GM12891 (cell line): ENCODE results near the gene DHX35.

Experiments
- PAX5 ChIP-seq: IDR thresholded peaks from 2 replicates; pipeline ENCODE4 v1.6.1; 2011; ENCODE audit warnings: low read length, moderate library complexity, mild to moderate bottlenecking; ENCODE audit not compliant: insufficient read depth, severe bottlenecking
- POLR2A ChIP-seq: IDR thresholded peaks from 2 replicates; pipeline ENCODE4 v1.6.1; 2011; ENCODE audit warnings: low read depth, low read length, control low read depth
- POLR2AphosphoS5 ChIP-seq: IDR thresholded peaks from 2 replicates; pipeline ENCODE4 v1.6.1; 2011; ENCODE audit warnings: low read depth, low read length, control low read depth
- SPI1 ChIP-seq: IDR thresholded peaks from 2 replicates; pipeline ENCODE4 v1.6.1; 2011; ENCODE audit warnings: low read depth, low read length, control low read depth
- TAF1 ChIP-seq: IDR thresholded peaks from 2 replicates; pipeline ENCODE4 v1.6.1; 2011; ENCODE audit warnings: low read depth, low read length, control low read depth

- TF ChIP-seq POLR2A: no peak
- TF ChIP-seq POLR2AphosphoS5: no peak
- no peak for TF ChIP-seq SPI1
- no peak for TF ChIP-seq TAF1
- TF ChIP-seq PAX5: no peak
Observed at GRCh38 chr20:38917657-38918056, 44.5 kb upstream of the DHX35 start.
